Germinal center (tissue), 1 donor: ENCODE data around the gene BMI1.

Experiments used
- DNase-seq: peaks from one replicate; pipeline ENCODE4 v3.0.0; 2012; ENCODE audit warnings: mixed read lengths, low spot score

Gene BMI1

DNA sequence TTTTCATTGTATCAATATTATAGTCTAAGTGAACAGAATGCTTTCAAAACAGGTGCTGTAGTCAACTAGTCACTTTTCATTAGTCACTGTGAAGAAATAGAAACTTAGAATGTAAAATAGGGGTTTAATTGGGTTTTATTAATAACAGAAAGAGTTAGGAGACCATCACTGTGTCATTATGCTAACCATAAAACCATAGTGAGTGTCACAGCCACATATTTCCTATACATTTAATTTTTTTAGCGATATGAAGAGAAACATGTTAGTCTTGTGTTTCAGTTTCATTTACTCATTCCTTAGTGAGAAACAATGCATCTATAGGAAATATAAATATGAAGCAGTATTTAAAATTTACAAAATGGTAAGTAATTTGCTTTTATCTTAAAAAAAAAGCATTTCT, 46.6 kb downstream of the BMI1 start:
- DNase-seq: no peak

DNA sequence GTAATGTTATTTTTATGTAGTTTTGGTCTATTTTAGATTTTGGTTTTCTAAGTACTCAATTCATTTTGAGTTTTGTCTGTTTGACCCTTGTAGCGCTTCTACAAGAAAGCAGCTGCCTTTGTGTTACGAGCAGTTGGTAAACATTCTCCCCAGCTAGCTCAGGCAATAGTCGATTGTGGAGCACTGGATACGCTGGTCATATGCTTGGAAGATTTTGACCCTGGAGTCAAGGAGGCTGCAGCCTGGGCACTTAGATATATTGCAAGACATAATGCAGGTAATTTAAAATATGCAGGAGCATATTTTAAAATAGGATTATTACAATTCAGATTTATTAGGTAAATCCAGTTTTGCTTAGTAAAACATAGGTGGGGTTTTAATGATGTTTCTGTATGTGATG, 47.5 kb downstream of the BMI1 start:
- no peak for DNase-seq

DNA sequence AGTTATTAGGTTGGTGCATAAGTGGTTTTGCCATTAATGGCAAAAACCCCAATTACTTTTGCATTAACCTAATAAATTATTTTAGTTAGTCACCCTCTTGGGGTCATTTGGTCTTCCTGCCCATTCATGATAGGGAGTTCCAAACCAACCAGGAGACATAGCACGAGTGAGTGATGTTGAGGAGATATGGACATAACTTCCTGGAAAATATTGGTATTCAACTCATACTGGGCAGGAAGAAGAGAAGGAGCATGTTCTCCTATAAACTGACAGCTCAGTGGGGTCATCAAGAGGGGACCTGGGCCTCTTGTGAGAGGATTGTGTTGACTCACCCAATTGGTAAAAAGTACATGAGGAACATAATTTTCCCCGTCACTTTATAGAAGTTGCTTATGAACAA, 48.1 kb downstream of the BMI1 start:
- DNase-seq: no peak

DNA sequence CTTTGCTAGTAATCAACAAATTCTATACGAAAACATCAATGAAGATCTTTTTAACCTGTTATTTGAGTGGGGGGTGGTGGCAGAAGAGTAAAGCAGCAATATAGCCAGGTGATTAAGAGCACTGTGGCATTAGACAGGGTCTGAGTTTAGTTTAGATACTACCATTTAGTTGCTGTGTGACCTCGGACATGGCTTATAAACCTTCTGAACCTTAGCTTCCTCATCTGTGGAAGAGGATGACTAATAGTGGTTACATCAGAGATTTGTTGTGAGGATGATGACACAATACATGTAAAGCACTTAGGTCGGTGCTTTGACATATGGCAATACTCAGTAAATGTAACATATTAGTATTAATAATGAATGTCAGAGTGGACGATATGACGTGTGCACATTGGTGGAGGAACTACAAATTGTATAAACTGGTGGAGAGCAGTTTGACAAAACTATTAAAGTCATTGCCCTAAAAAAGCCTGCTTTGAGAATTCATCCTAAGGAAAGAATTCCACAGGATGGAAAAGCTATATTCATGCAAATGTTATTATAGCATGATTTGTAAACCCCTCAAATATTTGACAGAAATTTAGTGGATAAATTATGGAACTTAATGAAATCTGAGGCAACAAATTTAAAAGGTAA, 48.7 kb downstream of the BMI1 start:
- DNase-seq: no peak

DNA sequence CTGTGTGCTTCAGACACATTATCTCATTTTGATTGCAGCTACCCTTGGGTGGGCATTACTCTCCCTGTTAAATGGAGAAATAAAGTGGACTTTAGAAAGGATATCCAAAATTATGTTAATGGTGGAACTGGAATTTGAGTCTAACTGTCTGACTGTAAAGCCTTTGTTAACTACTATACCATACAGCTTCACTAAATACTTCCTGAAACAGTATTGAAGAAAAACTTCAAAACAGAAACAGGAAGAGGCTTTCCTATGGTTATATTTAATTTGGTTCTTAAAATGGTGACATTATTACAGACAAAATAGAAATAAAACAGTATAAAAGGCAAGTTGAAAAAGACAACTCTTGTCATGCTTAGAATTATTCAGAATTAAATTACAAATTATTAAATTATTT, 49.4 kb downstream of the BMI1 start:
- no peak for DNase-seq

DNA sequence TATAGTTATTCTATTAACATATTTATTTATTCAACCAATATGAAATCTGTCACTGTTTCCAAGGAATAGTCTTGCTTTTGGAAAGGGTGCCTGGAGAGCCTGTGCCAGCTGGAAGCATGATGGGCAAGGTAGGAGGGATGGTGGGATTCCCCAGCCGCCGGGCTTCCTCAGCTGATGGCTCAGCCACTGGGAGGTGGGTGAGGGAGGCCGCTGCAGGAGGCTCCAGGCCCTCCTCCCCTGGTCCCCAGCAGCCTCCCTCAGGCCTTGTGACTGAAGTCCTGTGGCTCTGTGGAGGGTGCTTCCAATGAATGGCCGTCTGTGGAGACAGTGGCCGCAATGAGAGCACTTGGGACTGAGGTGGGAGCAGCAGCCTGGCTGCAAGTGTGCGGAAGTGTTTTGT, 51.4 kb downstream of the BMI1 start:
- no peak for DNase-seq

DNA sequence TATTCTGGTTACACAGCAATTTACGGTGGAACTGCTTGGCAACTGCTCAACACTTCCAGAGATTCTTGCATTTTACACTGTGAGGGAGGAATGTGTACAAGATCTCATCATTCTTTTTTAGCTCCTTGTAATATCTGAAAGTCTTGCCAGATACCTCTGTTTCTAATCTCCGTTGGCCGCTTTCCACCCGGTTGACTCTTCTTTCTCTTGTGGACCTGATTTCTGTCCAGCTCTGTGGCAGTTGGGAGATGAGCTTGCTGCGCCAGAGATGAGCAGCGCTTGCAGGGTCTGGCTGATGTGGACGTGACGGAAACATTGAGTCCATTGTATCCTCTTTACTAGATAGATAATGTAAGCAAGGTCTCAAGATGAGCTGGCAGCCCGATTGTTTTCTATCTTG, 52.0 kb downstream of the BMI1 start:
- DNase-seq: no peak

DNA sequence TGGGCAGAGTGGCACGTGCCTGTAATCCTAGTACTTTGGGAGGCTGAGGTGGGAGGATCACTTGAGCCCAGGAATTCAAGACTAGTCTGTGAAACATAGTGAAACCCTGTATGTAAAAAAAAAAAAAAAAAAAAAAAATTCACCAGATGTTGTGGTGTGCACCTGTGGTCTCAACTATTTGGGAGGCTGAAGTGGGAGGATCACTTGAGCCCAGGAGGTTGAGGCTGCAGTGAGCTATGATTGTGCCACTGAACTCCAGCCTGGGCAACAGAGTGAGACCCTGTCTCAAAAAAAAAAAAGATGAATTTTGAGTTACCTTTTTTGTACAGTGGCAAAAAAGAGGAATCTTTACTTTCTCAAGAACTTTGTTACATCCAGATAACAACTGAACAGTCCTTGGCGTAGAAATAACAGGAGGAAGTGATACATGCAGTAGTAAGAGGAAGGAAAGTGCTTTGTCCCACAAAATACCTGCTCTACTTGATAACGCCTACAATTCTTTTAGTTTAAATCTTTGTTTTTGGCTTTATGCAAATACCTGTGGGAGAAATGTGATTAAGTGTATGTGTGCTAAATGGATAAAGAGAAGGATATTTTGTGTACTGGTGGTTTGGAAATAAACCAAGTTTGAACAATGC, 53.7 kb downstream of the BMI1 start:
- DNase-seq: no peak

DNA sequence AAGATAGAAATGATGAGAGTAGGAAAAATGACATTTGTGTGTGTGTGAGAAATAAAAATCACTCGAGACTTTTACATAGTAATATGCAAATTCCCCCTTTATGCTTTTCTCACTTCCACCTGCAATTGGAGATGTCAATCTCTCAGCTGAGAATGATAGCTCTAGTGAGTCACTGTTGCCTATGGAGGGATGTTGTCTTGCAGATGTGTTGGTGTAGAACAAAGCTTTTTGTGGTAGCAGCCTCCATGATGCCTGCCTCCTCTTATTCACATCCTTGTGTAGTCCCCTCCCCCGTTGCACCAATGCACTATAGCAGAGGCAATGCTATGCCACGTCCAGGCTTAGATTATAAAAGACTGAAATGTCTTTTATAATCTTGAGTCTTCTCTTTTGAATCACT, 58.2 kb downstream of the BMI1 start:
- DNase-seq: no peak
